ENCODE measurements around the gene AGMO.
A peak's percentile ranks its signal among the peaks of the same experiment; 100 is the strongest.

- TF ChIP-seq CTCF (conservative IDR thresholded peaks at IDR 0.05; ENCODE audit: low read depth, low read length) (peak; percentile 41; the same call in 1 of the 2 replicates), EZH2 (IDR thresholded peaks at IDR 0.05; ENCODE audit: low read length, unreplicated experiment) (no peak)
Observed at GRCh38 chr7:15389073-15389472, 172.7 kb downstream of the AGMO start.

Measured in PC-3 (cell line).